ENCODE measurements around the gene RCBTB2. TPM values are rescaled to one million over a fixed set of nuclear protein-coding genes. Genes with fewer than 3 reads are reported as not detected.

Gene RCBTB2
- total RNA-seq = 3.6 and 12.4 TPM in 2 replicates

GRCh38 chr13:48532506-48533499 is at the start of gene RCBTB2:
Gene RCBTB2 (minus strand): TSS chr13:48533080. CDS start chr13:48521939, 11,141 bp downstream.

Other genes starting within 250 kb of the RCBTB2 start
- gene RB1, start 229.3 kb downstream of the RCBTB2 start, total RNA-seq = 14.3 and 23.5 TPM in 2 replicates
- gene LPAR6, start 120.0 kb downstream of the RCBTB2 start, total RNA-seq = 3.3 TPM in 2 replicates
- gene CYSLTR2, start 120.8 kb upstream of the RCBTB2 start, total RNA-seq = not detected in 2 replicates